NCI-H510A (cell line): ENCODE measurements around the gene ARHGEF2.
A peak's percentile ranks its signal among the peaks of the same experiment; 100 is the strongest.
"Not testable (repeated sequence)": the region's sequence is repeated elsewhere in the genome, so short reads cannot be mapped to it uniquely, and the experiment has no call there.

Experiments
- DNase-seq: peaks from one replicate; lab custom pipeline; 2025; lab: John Stamatoyannopoulos, UW

Gene ARHGEF2

GRCh38 chr1:155990005-155990739 is 11.8 kb upstream of the ARHGEF2 start:
- DNase-seq = no peak

- no peak for DNase-seq
These were observed 11.1 kb upstream of the ARHGEF2 start for GRCh38 chr1:155989242-155990004.

GRCh38 chr1:155984903-155985645 is 6.7 kb upstream of the ARHGEF2 start:
- DNase-seq = not testable (repeated sequence)

- DNase-seq = peak; percentile 90
These were observed 6.0 kb upstream of the ARHGEF2 start for GRCh38 chr1:155984341-155984740.

GRCh38 chr1:155983191-155984024 is 5.1 kb upstream of the ARHGEF2 start:
- DNase-seq = peak; percentile 66

GRCh38 chr1:155982106-155982505 is 3.8 kb upstream of the ARHGEF2 start:
- DNase-seq = no peak

- DNase-seq = no peak
These were observed 3.1 kb upstream of the ARHGEF2 start for GRCh38 chr1:155981266-155982088.

- DNase-seq = no peak
These were observed 1.4 kb upstream of the ARHGEF2 start for GRCh38 chr1:155979597-155980343.

- DNase-seq = no peak
These were observed 654 bp upstream of the ARHGEF2 start for GRCh38 chr1:155978973-155979429.

- no peak for DNase-seq
These were observed 540 bp downstream of the ARHGEF2 start for GRCh38 chr1:155977690-155978324.

- no peak for DNase-seq
These were observed 1.2 kb downstream of the ARHGEF2 start for GRCh38 chr1:155976913-155977689.

- DNase-seq = no peak
These were observed 2.1 kb downstream of the ARHGEF2 start for GRCh38 chr1:155976062-155976912.

GRCh38 chr1:155975375-155976061 is 2.8 kb downstream of the ARHGEF2 start:
- DNase-seq = no peak

GRCh38 chr1:155974208-155975115 is 3.9 kb downstream of the ARHGEF2 start:
- no peak for DNase-seq

- no peak for DNase-seq
These were observed 4.6 kb downstream of the ARHGEF2 start for GRCh38 chr1:155973723-155974122.
